Stomach (tissue), 9 donors: ENCODE data around the gene PPFIA1. TPM values are rescaled to one million over a fixed set of nuclear protein-coding genes. Genes with fewer than 3 reads are reported as not detected.

Source experiments
- DNase-seq, 2 donors: peaks; one replicate each; pipeline versions ENCODE4 v3.0.0 to v3.0.0-alpha.2; 2013 to 2019
- H3K27ac ChIP-seq, 5 donors: fragments of 200-600 bp in 4 of 5; sonication (generic) in 4 of 5; one replicate each; pipeline ENCODE4 v1.5.1; 2013 to 2019; ENCODE audit warnings: mild to moderate bottlenecking in 1 of 5, moderate library complexity in 1 of 5
- H3K27me3 ChIP-seq, 3 donors: fragments of 200-600 bp; sonication (generic); one replicate each; pipeline ENCODE4 v1.5.1; 2017 to 2019; ENCODE audit warnings: mixed run types in 1 of 3
- H3K36me3 ChIP-seq, 4 donors: fragments of 200-600 bp; sonication (generic); 1 replicate in 3 of 4; 2 replicates in 1 of 4; pipeline ENCODE4 v1.5.1; 2016 to 2019
- H3K4me1 ChIP-seq, 4 donors: fragments of 200-600 bp; sonication (generic); one replicate each; pipeline ENCODE4 v1.5.1; 2016 to 2019
- H3K4me3 ChIP-seq, 4 donors: fragments of 200-600 bp; sonication (generic) in 3 of 4; one replicate each; pipeline ENCODE4 v1.5.1; 2016 to 2019; ENCODE audit warnings: mild to moderate bottlenecking in 1 of 4
- H3K9me3 ChIP-seq, 4 donors: fragments of 200-600 bp; sonication (generic); one replicate each; pipeline ENCODE4 v1.5.1; 2016 to 2019
- CTCF ChIP-seq, 7 experiments: fragments of 450-650 bp in 4 of 7; fragments of 200-600 bp in 3 of 7; sonication (generic) in 3 of 7; IDR thresholded peaks; one replicate each; pipeline ENCODE4 v1.5.1; 2016 to 2019; ENCODE audit warnings: antibody characterized with exemption in 7 of 7, control low read depth in 2 of 7, mild to moderate bottlenecking in 1 of 7
- EP300 ChIP-seq: sonication (generic); formaldehyde crosslinking; IDR thresholded peaks from one replicate; pipeline ENCODE4 v1.6.1; 2017; ENCODE audit warnings: antibody characterized with exemption
- POLR2A ChIP-seq, 4 donors: fragments of 450-650 bp; IDR thresholded peaks; one replicate each; pipeline ENCODE4 v1.6.1; 2016; ENCODE audit warnings: antibody characterized with exemption in 4 of 4, control low read depth in 2 of 4, mild to moderate bottlenecking in 1 of 4, moderate library complexity in 1 of 4
- POLR2AphosphoS5 ChIP-seq, 3 donors: sonication (generic); formaldehyde crosslinking; IDR thresholded peaks; one replicate each; pipeline ENCODE4 v1.6.1; 2016; ENCODE audit warnings: antibody characterized with exemption in 3 of 3
- WGBS, 5 donors: extraction: QIAGEN DNeasy Blood & Tissue Kit in 3 of 5; methylation state at CpG; one replicate each; pipeline versions ENCODE4 v1.1.5 to v1.1.7; 2013 to 2018; 5-methylcytosine and 5-hydroxymethylcytosine counted together
- intact Hi-C: fragments of 100-400 bp; cut with DNase I; formaldehyde crosslinking; loops from one replicate; pipeline ENCODE4 v1.15.1; 2023; ENCODE audit warnings: low total_unique reads
- polyA plus RNA-seq, 3 donors: library from polyadenylated mRNA; stranded (reverse); fragments of 200-250 nt; gene quantifications; one replicate each; pipeline ENCODE4 v1.2.3, GENCODE V29; 2013
- total RNA-seq, 5 donors: library from RNA; depleted of rRNA; stranded (reverse); fragments of >200 nt; gene quantifications; one replicate each; pipeline versions ENCODE4 v1.1.0 to v1.2.3, GENCODE V29; 2014 to 2016
- donor health status: healthy with polysubstance abuse.
- donor health status: Bipolar disorder and iron deficiency.
- donor health status: healthy.

PPFIA1 gene
- total and polyA plus RNA-seq, 8 donors = 10.8 to 108 (median 35.5) TPM

GRCh38 chr11:70399681-70400112, 129.2 kb downstream of the PPFIA1 start:
- Histone ChIP-seq H3K4me1 (peaks cover 17 to 62% (median 49%) of the 10 kb centered on the region in 4 donors), H3K27me3 (peaks cover 0 to 11% (median 0%) of the 10 kb centered on the region in 3 donors), H3K27ac (peak overlapping the region; percentile 92 to 97 (median 95)), H3K9me3 (no peaks in the 10 kb centered on the region), H3K36me3 (peaks cover 0 to under 1% (median 0%) of the 10 kb centered on the region in 4 donors), H3K4me3 (peak overlapping the region; percentile 90 to 97 (median 94))
- intact Hi-C loops = no loop called here
- WGBS, 5 donors = 7 to 11% (median 9%) methylated on average over 14 to 16 of the region's 16 CpGs
- peak; percentile 81 to 83 for DNase-seq
- TF ChIP-seq CTCF (IDR thresholded peaks at IDR 0.05) (no peak), POLR2AphosphoS5 (IDR thresholded peaks at IDR 0.05) (peak in 2 of 3 donors; percentile 56 to 85), POLR2A (IDR thresholded peaks at IDR 0.05) (no peak), EP300 (no peak)

DNA sequence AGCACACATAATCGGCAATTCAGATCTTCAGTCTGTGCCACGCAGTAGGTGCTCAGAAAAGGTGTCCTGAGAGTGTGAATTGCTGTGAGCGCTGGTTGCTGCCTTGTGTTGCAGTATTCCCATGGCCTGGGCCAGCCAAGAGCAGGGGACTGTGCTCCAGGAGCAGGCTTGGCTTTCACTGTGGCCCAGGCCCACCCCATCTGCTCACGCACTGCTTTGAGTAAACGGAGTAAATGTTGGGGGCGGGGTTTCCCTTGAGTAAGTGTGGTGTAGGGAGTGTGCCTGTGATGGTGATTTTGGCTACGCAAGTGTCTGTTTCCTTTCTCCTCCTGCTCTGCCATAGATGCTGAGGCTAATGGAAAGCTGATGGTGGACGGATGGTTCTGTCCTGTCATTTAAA, 130.2 kb downstream of the PPFIA1 start:
- Histone ChIP-seq H3K4me3 (peak overlapping the region in 1 of 4 donors; percentile 97), H3K9me3 (no peaks in the 10 kb centered on the region), H3K27me3 (peaks cover 0 to 10% (median 0%) of the 10 kb centered on the region in 3 donors), H3K27ac (peak overlapping the region in 4 of 5 donors; percentile 92 to 97 (median 96)), H3K36me3 (peaks cover 0 to 10% (median 7%) of the 10 kb centered on the region in 4 donors), H3K4me1 (peaks cover 17 to 62% (median 49%) of the 10 kb centered on the region in 4 donors)
- 79 to 81% (median 80%) methylated on average over 8 of the region's 8 CpGs for WGBS, 5 donors
- intact Hi-C loops = no loop called here
- DNase-seq = no peak
- TF ChIP-seq CTCF (IDR thresholded peaks at IDR 0.05) (no peak), POLR2A (IDR thresholded peaks at IDR 0.05) (no peak), EP300 (no peak), POLR2AphosphoS5 (IDR thresholded peaks at IDR 0.05) (no peak)

- intact Hi-C loops = no loop called here
- Histone ChIP-seq H3K4me1 (peaks cover 17 to 56% (median 49%) of the 10 kb centered on the region in 4 donors), H3K9me3 (no peaks in the 10 kb centered on the region), H3K4me3 (no peak overlapping the region), H3K27ac (no peak overlapping the region), H3K27me3 (peaks cover 0 to 6% (median 0%) of the 10 kb centered on the region in 3 donors), H3K36me3 (peaks cover 1 to 24% (median 20%) of the 10 kb centered on the region in 4 donors)
- 79 to 86% (median 81%) methylated on average over 10 of the region's 10 CpGs for WGBS, 5 donors
- DNase-seq = no peak
- TF ChIP-seq POLR2AphosphoS5 (IDR thresholded peaks at IDR 0.05) (no peak), EP300 (no peak), CTCF (IDR thresholded peaks at IDR 0.05) (no peak), POLR2A (IDR thresholded peaks at IDR 0.05) (no peak)
Measured at GRCh38 chr11:70402016-70402415, 131.5 kb downstream of the PPFIA1 start.

DNA sequence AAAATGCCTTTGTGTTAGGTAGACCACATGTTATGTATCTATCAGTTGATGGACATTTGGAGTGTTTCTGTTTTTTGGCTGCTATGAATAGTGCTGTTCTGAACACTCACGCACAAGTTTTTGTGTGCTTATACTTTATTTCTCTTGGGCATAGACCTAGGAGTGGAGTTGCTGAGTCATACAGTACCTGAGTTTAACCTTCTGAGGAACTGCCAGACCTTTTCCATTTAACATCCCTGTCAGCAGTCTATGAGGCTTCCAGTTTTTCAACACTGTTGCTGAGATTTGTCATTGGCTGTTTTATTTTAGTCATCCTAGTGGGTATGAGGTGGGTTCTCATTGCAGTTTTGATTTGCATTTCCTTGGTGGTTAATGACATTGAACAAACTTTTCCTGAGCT, 132.2 kb downstream of the PPFIA1 start:
- Histone ChIP-seq H3K4me1 (peaks cover 17 to 49% (median 42%) of the 10 kb centered on the region in 4 donors), H3K27ac (peak overlapping the region in 1 of 5 donors; percentile 22), H3K36me3 (peaks cover 8 to 31% (median 27%) of the 10 kb centered on the region in 4 donors), H3K4me3 (no peak overlapping the region), H3K9me3 (no peaks in the 10 kb centered on the region), H3K27me3 (peaks cover 0 to 6% (median 0%) of the 10 kb centered on the region in 3 donors)
- no peak for DNase-seq
- no peak for TF ChIP-seq CTCF (IDR thresholded peaks at IDR 0.05)
- no peak for TF ChIP-seq EP300
- TF ChIP-seq POLR2AphosphoS5 (IDR thresholded peaks at IDR 0.05) = no peak
- TF ChIP-seq POLR2A (IDR thresholded peaks at IDR 0.05) = no peak
- intact Hi-C loops = no loop called here
- WGBS, 5 donors = 32 to 47% (median 37%) methylated on average over 1 of the region's 1 CpG
